22Rv1 (cell line): ENCODE measurements around the gene LURAP1L.

Source experiments
- H3K27ac ChIP-seq: fragments of 450-650 bp; 2 replicates; pipeline ENCODE4 v1.5.1; 2017
- ZFX ChIP-seq: fragments of 450-650 bp; IDR thresholded peaks from 2 replicates; pipeline ENCODE4 v1.6.1; 2017; ENCODE audit warnings: antibody characterized with exemption, borderline replicate concordance
- TF ChIP-seq, protein P1 (sequence below): fragments of 450-650 bp; IDR thresholded peaks from 2 replicates; pipeline ENCODE4 v1.5.1; 2017; ENCODE audit warnings: mild to moderate bottlenecking

LURAP1L gene

DNA sequence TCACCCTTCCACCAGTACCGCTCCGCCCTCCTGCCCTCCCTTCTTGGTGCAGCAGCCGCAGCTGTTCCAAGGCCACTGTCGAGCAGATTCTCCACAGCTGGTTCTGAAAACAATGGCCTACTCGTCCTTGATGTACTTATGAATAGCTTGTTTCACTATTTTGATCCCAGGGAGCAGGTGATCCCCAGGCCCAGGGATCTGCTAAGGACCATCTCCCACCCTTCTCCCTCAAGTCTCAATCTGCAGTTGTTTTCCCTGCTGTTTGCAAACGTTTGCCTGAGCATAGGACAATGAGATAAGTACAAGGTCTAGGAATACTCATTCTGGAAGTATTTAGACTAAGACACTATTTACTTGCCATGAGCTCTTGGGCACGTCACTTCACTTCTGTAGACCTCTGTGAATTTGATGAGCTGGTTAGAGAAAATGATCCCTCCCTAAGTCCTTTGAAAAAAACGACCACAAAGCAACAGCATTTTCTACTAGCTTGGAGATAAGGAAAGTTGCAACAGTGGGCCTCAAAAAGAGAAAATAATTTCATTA, 1.8 kb downstream of the LURAP1L start:
- H3K27ac ChIP-seq = peak overlapping the region; percentile 73
- TF ChIP-seq ZFX = no peak
- TF ChIP-seq, protein P1, sequence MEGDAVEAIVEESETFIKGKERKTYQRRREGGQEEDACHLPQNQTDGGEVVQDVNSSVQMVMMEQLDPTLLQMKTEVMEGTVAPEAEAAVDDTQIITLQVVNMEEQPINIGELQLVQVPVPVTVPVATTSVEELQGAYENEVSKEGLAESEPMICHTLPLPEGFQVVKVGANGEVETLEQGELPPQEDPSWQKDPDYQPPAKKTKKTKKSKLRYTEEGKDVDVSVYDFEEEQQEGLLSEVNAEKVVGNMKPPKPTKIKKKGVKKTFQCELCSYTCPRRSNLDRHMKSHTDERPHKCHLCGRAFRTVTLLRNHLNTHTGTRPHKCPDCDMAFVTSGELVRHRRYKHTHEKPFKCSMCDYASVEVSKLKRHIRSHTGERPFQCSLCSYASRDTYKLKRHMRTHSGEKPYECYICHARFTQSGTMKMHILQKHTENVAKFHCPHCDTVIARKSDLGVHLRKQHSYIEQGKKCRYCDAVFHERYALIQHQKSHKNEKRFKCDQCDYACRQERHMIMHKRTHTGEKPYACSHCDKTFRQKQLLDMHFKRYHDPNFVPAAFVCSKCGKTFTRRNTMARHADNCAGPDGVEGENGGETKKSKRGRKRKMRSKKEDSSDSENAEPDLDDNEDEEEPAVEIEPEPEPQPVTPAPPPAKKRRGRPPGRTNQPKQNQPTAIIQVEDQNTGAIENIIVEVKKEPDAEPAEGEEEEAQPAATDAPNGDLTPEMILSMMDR = peak; percentile 15

- H3K27ac ChIP-seq = peak overlapping the region; percentile 73; the same call in 1 of the 2 replicates
- TF ChIP-seq ZFX = no peak
- TF ChIP-seq, protein P1 = no peak
Measured at GRCh38 chr9:12777121-12778022, 2.6 kb downstream of the LURAP1L start.

DNA sequence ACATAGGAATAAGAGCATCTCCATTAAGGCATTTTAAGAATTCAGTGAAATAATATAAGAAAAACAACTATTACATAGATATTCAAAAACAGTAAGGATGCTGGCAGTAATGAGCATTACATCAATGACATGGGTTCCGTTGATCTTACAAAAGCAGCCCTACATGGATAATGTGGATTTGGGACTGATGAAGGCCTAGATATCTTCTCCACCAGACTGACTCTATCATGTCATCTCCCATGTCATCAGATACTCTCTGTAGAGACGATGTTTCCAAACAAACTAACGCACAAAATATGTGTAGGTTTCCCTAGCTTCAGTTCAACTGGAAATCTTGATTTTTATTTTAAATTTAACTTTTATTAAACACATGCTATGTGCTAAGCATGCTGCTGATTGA, 3.6 kb downstream of the LURAP1L start:
- no peak for TF ChIP-seq ZFX
- TF ChIP-seq, protein P1 = no peak
- H3K27ac ChIP-seq = no peak overlapping the region

DNA sequence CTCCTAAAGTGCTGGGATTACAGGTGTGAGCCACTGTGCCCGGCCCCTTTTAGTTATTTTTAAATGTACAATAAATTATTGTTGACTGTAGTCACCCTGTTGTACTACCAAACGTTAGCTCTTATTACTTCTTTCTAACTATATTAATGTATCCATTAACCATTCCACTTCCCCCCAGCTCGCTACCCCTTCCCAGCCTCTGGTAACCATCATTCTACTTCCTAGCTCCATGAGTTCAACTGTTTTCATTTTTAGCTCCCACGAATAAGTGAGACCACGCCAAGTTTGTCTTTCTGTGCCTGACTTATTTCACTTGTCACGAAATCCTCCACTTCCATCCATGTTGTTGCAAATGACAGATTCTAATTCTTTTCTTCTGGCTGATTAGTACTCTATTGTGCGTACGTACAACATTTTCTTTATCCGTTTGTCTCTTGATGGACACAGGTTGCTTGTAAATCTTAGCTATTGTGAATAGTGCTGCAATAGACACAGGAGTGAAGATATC, 6.5 kb downstream of the LURAP1L start:
- no peak overlapping the region for H3K27ac ChIP-seq
- TF ChIP-seq, protein P1 = no peak
- no peak for TF ChIP-seq ZFX

- H3K27ac ChIP-seq = no peak overlapping the region
- TF ChIP-seq, protein P1 = no peak
- no peak for TF ChIP-seq ZFX
Measured at GRCh38 chr9:12783767-12784460, 9.1 kb downstream of the LURAP1L start.

DNA sequence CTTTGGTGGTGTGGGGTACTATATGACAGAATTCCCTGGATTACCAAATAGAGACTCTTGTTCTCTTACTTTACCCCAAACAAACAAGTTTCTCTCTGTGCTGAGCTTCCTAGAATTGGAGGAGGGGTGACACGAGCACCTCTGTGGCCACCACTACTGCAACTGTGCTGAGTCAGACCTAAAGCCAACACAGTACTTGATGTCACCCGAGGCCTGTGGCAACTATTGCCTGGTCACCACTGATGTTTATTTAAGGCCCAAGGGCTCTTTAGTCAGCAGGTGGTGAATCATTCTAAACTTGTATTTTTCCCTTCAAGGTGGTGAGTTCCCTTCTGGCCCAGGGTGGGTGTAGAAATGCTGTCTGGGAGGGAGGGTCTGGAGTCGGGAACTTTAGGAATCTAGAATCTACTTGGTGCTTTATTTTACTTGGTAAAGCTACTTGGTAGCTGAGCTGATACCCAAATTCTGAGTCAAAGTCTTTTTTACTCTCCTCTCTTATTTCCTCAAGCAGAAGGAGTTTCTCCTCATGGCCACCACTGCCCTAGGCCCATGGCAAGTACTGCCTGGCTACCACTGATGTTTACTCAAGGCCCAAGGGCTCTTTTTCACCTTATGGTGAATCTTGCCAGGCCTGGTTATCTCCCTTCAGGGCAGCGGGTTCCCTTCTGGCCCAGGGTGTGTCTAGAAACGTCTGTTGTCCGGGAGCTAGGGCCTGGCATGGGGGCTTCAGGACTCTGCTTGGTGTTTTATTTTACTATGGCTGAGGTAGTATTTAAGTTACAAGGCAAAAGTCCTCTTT, 9.8 kb downstream of the LURAP1L start:
- TF ChIP-seq, protein P1 = no peak
- no peak for TF ChIP-seq ZFX
- H3K27ac ChIP-seq = no peak overlapping the region
